Heart right ventricle (tissue), 16 donors: ENCODE data around the gene MALAT1. TPM values are rescaled to one million over a fixed set of nuclear protein-coding genes. Genes with fewer than 3 reads are reported as not detected.

Source experiments
- ATAC-seq, 8 donors: fragments of 200-7000 bp; cut with Tn5 transposase; one replicate each; pipeline ENCODE4 v1.9.1; 2020; ENCODE audit warnings: mild to moderate bottlenecking in 8 of 8, moderate library complexity in 8 of 8, moderate number of reproducible peaks in 1 of 8
- DNase-seq, 2 donors: peaks; one replicate each; pipeline ENCODE4 v3.0.0-alpha.2; 2020
- H3K27ac ChIP-seq, 10 donors: fragments of 200-600 bp; sonication (generic) in 2 of 10; one replicate each; pipeline versions ENCODE4 v1.5.0 to v1.8.0; 2020 to 2022; ENCODE audit warnings: mild to moderate bottlenecking in 3 of 10
- H3K27me3 ChIP-seq, 7 donors: fragments of 200-600 bp; one replicate each; pipeline ENCODE4 v1.8.0; 2021 to 2022; ENCODE audit warnings: mild to moderate bottlenecking in 2 of 7
- H3K36me3 ChIP-seq, 9 donors: fragments of 200-600 bp; sonication (generic) in 1 of 9; one replicate each; pipeline versions ENCODE4 v1.5.0 to v1.8.0; 2020 to 2022; ENCODE audit warnings: mild to moderate bottlenecking in 2 of 9
- H3K4me1 ChIP-seq, 9 donors: fragments of 200-600 bp; sonication (generic) in 1 of 9; one replicate each; pipeline versions ENCODE4 v1.5.0 to v1.8.0; 2020 to 2022; ENCODE audit warnings: mild to moderate bottlenecking in 4 of 9
- H3K4me3 ChIP-seq, 10 donors: fragments of 200-600 bp; sonication (generic) in 2 of 10; one replicate each; pipeline versions ENCODE4 v1.5.0 to v1.8.0; 2020 to 2022; ENCODE audit warnings: mild to moderate bottlenecking in 7 of 10, moderate library complexity in 2 of 10
- H3K9me3 ChIP-seq, 11 donors: fragments of 200-600 bp in 10 of 11; sonication (generic) in 2 of 11; one replicate each; pipeline versions ENCODE4 v1.5.0 to v1.8.0; 2013 to 2022; ENCODE audit warnings: mild to moderate bottlenecking in 2 of 11, control low read depth in 1 of 11, moderate library complexity in 1 of 11
- CTCF ChIP-seq, 9 donors: fragments of 200-600 bp; sonication (generic) in 2 of 9; IDR thresholded peaks; one replicate each; pipeline versions ENCODE4 v1.5.0 to v1.8.0; 2021 to 2022; ENCODE audit warnings: antibody characterized with exemption in 9 of 9, mild to moderate bottlenecking in 5 of 9, moderate library complexity in 1 of 9
- WGBS, 2 donors: extraction: QIAGEN DNeasy Blood & Tissue Kit; methylation state at CpG; one replicate each; pipeline ENCODE4 v1.1.7; 2013; ENCODE audit warnings: inconsistent platforms in 1 of 2; 5-methylcytosine and 5-hydroxymethylcytosine counted together
- intact Hi-C, 10 donors: fragments of 100-400 bp; cut with DNase I; formaldehyde crosslinking; loops; one replicate each; pipeline versions ENCODE4 v1.11.1 to v1.14.2; 2022
- polyA plus RNA-seq, 2 donors: library from polyadenylated mRNA; stranded (reverse); fragments of 200-250 nt; gene quantifications; one replicate each; pipeline ENCODE4 v1.2.3, GENCODE V29; 2013
- total RNA-seq, 10 donors: library from RNA; stranded (reverse); fragmentation: NEBNext Ultra II Directional in 3 of 10; extraction: Animal tissue kit (Norgen Biotek cat#: 25700) in 3 of 10; gene quantifications; one replicate each; pipeline versions ENCODE4 v1.2.1 to v1.2.4, GENCODE V29; 2021 to 2023
- donor health status: Arrhythmogenic right ventricular cardiomyopathy.
- donor health status: ischemic (EF 13 %, LVEDD 7.1; RV severe dilation, severe dysfunction).
- donor health status: healthy with polysubstance abuse.
- donor health status: DM: no; HTN: yes; CAD: no.
- donor health status: DM: no; HTN: no; CAD: no.
- donor health status: ischemic (EF 25% LVEDD 6.9; RV normal size, moderate dysfunction).
- donor health status: ischemic (EF 25% LVEDD 5.7; RV mildly dilated, moderate dysfunction).
- donor health status: healthy.
- donor health status: DM: yes; HTN: yes; CAD: no.
- donor health status: Ischemic cardiomyopathy.
- donor health status: ischemic (EF 35%, LVEDD 5.7; RV mildly dilated, moderate dysfunction).
- donor health status: nonischemic (EF 11% LVEDD 7.7; RV severe dilation, severe dysfunction).
- donor health status: DM: yes; HTN: yes; CAD: no.
- donor health status: PGD.
- donor health status: ischemic (EF 29% LVEDD 5.4; RV normal size, mild dysfunction).
- donor health status: nonischemic (EF 23%, LVEDD 6.1; RV moderate dilation, normal function).

MALAT1 gene
- total and polyA plus RNA-seq, 12 donors, result 205 to 8,462 (median 5,956) TPM

GRCh38 chr11:65501472-65502273 is 2.8 kb downstream of the MALAT1 start:
- H3K27me3 ChIP-seq, result no peaks in the 10 kb centered on the region
- DNase-seq (no peak), ATAC-seq (no peak)
- TF ChIP-seq CTCF (IDR thresholded peaks at IDR 0.05), result no peak
- intact Hi-C loops, result loop anchor here in 1 of 10 donors (5.0 kb wide), 1 partner anchor 79 kb away; the partner anchor contains the start of gene NEAT1
- H3K4me1 ChIP-seq, result peaks cover 5 to 42% (median 29%) of the 10 kb centered on the region in 9 donors
- 0 to 3% methylated on average over 3 of the region's 3 CpGs for WGBS, 2 donors
- peak overlapping the region; percentile 97 to 100 (median 99) for H3K27ac ChIP-seq
- H3K9me3 ChIP-seq, result no peaks in the 10 kb centered on the region
- peaks cover 0 to 66% (median 47%) of the 10 kb centered on the region in 9 donors for H3K36me3 ChIP-seq
- H3K4me3 ChIP-seq, result peak overlapping the region; percentile 68 to 88 (median 84)

GRCh38 chr11:65502274-65502554 is 3.4 kb downstream of the MALAT1 start:
- TF ChIP-seq CTCF (IDR thresholded peaks at IDR 0.05), result no peak
- Histone ChIP-seq H3K27ac (peak overlapping the region in 9 of 10 donors; percentile 97 to 100 (median 99)), H3K9me3 (no peaks in the 10 kb centered on the region), H3K36me3 (peaks cover 0 to 70% (median 47%) of the 10 kb centered on the region in 9 donors), H3K4me3 (peak overlapping the region; percentile 68 to 88 (median 84)), H3K4me1 (peaks cover 3 to 43% (median 31%) of the 10 kb centered on the region in 9 donors), H3K27me3 (no peaks in the 10 kb centered on the region)
- no peak for DNase-seq
- no peak for ATAC-seq
- intact Hi-C loops, result loop anchor here in 1 of 10 donors (5.0 kb wide), 1 partner anchor 80 kb away; the partner anchor contains the start of gene NEAT1

GRCh38 chr11:65502555-65503367 is 3.9 kb downstream of the MALAT1 start:
- H3K27ac ChIP-seq, result peak overlapping the region; percentile 8 to 100 (median 99)
- DNase-seq (no peak), ATAC-seq (no peak)
- intact Hi-C loops, result loop anchor here in 1 of 10 donors (5.0 kb wide), 1 partner anchor 80 kb away; the partner anchor contains the start of gene NEAT1
- H3K27me3 ChIP-seq, result no peaks in the 10 kb centered on the region
- no peaks in the 10 kb centered on the region for H3K9me3 ChIP-seq
- H3K36me3 ChIP-seq, result peaks cover 0 to 70% (median 47%) of the 10 kb centered on the region in 9 donors
- peak overlapping the region; percentile 68 to 88 (median 84) for H3K4me3 ChIP-seq
- no peak for TF ChIP-seq CTCF (IDR thresholded peaks at IDR 0.05)
- peaks cover 3 to 49% (median 36%) of the 10 kb centered on the region in 9 donors for H3K4me1 ChIP-seq
- WGBS, 2 donors, result 0 to 1% methylated on average over 6 of the region's 6 CpGs

- TF ChIP-seq CTCF (IDR thresholded peaks at IDR 0.05), result no peak
- DNase-seq (no peak), ATAC-seq (no peak)
- H3K4me3 ChIP-seq, result peak overlapping the region; percentile 68 to 88 (median 84)
- intact Hi-C loops, result loop anchor here in 1 of 10 donors (5.0 kb wide), 1 partner anchor 81 kb away; the partner anchor contains the start of gene NEAT1
- H3K4me1 ChIP-seq, result peaks cover 3 to 44% (median 39%) of the 10 kb centered on the region in 9 donors
- WGBS, 2 donors, result 0 to 5% methylated on average over 3 of the region's 3 CpGs
- H3K9me3 ChIP-seq, result no peaks in the 10 kb centered on the region
- H3K27ac ChIP-seq, result peak overlapping the region; percentile 8 to 100 (median 99)
- H3K27me3 ChIP-seq, result no peaks in the 10 kb centered on the region
- peaks cover 0 to 70% (median 47%) of the 10 kb centered on the region in 9 donors for H3K36me3 ChIP-seq
These were observed 4.6 kb downstream of the MALAT1 start for GRCh38 chr11:65503368-65503948.
